NAMALWA (cell line): ENCODE data around the gene GPC5.
A peak's percentile ranks its signal among the peaks of the same experiment; 100 is the strongest.
"Not testable (repeated sequence)": the region's sequence is repeated elsewhere in the genome, so short reads cannot be mapped to it uniquely, and the experiment has no call there.

ENCODE experiments used
- DNase-seq: peaks from one replicate; pipeline ENCODE4 v3.0.0-alpha.2; 2015; ENCODE audit warnings: low spot score

GPC5 gene

DNA sequence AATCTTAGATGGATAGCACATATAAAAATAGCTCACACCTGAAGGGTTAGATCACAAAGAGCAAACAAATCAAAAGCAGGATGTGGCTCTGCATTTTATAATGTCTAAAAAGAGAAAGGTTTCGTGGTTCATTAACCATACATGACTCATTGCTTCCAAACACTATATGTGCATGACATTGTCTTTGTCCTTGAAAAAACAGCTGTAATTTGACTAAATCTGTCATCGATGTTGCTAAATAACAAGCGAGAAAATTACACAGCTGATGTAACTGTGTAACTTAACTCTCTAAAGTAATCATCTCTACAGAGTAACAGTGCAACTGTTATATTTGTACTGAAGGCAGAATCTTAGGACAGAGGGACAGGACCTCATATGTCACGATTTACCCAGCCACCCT lies 1445.1 kb downstream of the GPC5 start:
- peak; percentile 49 for DNase-seq

DNA sequence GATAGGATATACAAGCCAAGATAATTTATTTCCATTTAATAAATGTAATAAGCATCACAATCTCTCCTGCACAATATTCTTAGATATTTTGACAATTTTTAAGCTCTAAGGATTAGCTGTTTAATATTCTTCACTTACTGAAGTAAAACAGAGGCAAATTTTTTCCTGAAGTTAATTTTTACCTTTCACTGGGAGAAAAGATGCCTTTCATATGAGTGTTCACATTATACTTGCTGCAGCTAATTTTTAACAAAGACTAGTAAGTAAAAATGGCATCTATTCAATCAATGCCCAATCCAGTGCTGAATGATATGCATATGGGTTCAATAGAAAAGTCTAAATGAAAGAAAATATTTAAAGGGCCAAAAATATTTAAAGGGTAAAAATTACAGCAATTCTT lies 1451.0 kb downstream of the GPC5 start:
- DNase-seq: no peak

DNA sequence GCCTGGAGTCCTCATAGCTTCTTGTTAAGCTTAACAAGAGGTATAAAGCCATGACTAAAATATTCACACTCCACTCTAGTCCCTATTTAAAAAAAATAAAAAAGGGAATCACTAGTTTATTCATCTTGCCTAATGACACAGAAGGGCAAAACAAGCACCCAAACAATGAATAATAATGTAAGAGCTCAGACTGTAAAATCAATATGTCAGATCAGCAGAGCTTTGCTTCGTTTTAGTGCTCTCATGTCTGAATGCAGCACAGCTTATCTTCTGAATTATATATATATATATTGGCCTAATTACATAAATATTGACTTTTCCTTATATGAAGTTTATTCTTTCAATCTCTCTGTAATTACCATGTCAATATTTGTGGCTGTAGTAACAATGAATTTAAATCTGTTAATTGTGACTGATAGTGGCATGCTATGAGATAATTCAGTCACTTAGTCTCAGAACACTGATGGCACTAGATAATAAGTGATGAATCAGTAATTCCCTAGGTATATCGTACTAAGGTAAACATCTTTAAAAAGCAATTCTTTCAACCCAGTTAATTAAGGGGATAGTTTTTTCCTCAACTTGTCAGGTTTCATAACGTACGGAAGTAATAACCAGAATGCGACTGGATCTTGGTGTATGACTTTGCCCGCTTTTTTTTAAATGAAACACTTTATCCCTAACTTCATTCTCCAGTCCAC lies 1466.3 kb downstream of the GPC5 start:
- no peak for DNase-seq

DNA sequence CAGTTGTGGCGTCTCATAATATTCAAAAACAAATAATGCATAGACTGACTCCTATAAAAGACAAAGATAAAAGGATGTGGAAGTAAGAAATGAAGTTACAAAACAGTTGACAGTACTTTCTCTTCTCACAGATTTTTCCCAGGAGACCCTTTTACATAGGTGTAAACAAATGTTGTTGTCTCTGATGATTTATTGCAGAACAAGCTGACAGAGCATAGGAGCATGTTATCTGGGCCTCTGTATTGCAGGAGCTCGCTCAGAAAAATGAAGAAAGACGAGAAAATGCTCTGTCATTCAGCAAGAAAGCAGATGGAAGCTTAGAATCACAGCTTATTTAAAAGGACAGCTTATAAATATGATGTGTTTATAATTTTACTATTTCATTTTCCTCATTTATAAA lies 1474.6 kb downstream of the GPC5 start:
- no peak for DNase-seq

DNA sequence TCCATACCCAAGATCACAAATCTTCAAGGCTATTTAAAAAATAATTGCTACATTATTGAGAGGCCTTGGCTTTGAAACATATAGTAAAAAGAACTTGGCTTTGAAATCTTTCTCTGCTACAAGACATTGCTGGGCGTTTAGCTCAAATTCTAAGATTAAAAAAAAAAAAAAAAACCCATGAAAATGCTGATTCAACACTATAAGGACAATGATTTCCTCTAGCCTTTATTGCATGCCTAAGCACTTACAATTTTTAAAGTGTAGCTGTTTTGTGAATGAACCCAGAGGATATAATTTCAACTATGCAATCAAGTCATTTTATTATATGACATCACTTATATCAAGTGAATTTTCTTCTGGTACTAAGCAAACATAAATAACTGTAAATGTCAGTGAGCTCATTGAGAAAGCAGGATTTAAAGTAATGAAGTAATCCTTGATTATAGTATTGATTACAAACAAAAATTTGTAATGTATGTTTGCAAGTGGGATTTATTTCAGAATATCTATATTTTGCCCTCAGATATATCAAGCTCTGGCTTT lies 1488.2 kb downstream of the GPC5 start:
- no peak for DNase-seq

DNA sequence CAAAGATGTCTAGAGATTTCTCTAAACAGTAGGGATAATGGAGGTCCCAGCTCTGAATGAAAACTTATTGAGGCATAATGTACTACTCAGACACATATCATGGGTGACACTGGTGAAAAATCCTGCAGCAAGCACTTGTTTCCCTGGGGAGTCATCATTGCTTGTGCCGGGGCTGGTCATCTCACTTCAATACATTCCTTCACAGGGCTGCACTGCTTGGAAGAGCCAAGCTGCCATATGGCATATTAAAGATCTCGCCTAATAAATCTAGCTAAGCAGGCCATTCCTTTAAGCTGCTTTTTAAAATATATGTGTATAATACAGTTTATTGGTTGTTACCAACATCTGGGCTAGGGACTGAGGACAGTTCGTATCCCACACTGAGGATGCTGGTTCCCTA lies 1496.0 kb downstream of the GPC5 start:
- DNase-seq: no peak

DNA sequence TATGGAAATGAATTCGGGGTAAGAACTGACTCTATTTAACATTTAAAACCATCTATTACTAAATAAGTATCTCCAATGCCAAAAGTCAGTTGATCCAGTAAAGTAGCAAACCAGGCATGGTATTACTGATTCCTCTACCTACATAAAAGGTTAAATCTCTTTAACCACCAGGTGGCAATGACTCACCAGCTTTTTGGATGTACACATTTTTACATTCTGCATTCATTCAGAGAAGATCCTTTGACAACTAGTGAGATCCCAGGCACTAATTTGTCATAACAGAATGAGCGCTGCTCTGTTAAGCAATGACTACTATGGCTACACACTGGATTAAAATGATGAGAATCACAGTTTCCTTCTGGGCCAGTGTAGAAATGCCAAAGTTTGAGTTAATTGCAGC lies 1498.4 kb downstream of the GPC5 start:
- peak; percentile 32 for DNase-seq

DNA sequence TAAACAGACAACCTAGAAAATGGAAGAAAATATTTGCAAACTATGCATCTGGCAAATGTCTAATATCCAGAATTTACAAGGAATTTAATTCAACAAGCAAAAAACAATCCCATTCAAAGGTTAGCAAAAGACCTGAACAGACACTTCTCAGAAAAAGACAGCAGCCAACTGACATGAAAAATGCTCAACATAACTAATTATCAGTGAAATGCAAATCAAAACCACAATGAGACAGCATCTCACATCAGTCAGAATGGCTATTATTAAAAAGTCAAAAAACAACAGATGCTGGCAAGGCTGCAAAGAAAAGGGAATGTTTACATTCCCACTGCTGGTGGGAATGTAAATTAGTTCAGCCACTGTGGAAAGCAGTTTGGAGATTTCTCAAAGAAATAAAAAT lies 1500.5 kb downstream of the GPC5 start:
- not testable (repeated sequence) for DNase-seq

DNA sequence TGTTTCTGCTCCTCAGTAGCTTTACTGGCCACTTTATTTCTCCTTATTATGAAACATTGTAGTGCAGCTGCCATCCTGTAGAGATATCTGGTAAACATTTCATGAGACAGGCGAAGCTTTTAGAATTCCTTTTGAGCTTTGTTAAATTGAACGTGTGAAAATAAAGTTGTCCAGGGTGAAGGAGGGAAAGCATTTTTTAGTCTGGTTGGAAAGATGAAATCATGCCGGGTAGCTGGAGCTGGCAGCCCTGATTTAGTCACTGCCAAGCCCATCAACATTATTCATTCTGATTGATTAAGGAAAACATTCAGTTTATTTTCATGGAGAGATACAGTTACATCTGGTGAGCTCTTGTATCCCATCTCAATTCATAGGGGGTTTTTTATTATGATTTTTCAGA lies 1502.0 kb downstream of the GPC5 start:
- no peak for DNase-seq

DNA sequence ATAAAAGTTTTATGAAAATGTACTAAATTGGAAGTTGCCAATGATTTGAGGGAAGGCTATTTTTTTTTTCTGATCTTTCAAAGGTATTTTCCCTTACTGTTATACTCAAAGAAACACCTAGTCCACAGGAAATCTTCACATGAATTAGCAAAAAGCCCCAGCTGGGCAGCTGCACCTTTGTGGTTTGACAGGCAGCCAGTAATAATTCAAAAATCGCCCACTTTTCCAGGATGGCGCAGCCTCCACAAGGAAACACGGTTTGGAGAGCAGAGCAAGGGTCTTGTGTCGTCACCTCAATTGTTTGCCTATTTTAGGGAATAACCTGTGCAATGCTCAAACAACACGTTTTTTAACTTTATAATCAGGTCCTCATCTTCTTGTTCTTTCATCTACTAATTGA lies 1503.3 kb downstream of the GPC5 start:
- no peak for DNase-seq

DNA sequence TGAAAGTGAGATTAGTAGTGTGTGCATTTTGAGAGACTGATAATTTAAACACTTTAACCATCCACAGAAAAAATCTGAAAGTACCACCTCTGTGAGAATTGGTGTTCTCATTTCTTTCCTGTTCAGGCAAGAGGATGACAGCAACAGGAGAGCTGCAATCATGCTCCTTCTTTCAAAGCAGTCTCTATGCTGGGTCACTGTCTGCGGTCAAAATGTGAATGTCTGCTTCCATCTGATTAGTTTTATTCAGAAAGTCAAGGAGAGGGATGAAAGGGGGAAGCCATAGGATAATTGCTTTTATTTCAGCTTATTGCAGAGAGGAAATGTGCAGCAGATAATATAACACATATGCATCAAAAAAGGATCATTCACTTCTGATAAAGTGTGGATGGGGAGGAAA lies 1514.2 kb downstream of the GPC5 start:
- no peak for DNase-seq

DNA sequence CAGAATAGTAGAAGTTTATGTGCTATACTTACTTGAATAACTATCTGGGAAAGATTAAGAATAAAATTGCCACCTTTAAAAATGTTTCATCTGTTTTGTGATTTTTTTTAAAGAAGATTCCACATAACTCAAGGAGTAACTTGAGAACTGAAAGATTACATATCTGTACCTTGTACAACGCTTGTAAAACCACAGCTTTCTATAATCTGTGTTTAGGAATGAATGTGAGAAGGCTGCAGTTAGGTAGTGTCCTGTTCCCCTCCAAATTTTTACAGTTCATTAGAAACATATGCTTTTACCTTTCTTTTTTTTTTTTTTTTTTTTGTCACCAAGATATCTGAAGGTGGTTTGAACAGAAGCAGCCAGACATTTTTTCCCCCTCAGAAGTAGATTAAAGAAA lies 1515.4 kb downstream of the GPC5 start:
- DNase-seq: no peak
